Stimulated activated CD8-positive, alpha-beta memory T cell treated with anti-CD3 and anti-CD28 coated beads, Interleukin-7, amount 100 ng/mL, for 1 hour (primary cell): Measurements from ENCODE around the gene LRP11.
A peak's percentile ranks its signal among the peaks of the same experiment; 100 is the strongest.
"Not testable (repeated sequence)": the region's sequence is repeated elsewhere in the genome, so short reads cannot be mapped to it uniquely, and the experiment has no call there.

Experiments used
- DNase-seq, 2 donors: peaks; one replicate each; pipeline ENCODE4 v3.0.0-alpha.2; 2020; ENCODE audit warnings: low read depth in 2 of 2

Gene LRP11

DNA sequence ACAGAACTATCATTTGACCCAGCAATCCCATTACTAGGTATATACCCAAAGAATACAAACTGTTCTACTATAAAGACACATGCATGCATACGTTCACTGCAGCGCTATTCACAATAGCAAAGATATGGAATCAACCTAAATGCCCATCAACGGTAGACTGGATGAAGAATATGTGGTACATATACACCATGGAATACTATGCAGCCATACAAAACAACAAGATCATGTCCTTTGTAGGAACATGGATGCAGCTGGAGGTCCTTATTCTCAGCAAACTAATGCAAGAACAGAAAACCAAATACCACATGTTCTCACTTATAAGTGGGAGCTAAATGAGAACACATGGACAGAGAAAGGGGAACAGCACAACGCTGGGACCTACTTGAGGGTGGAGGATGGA is 15.8 kb downstream of the LRP11 start:
- DNase-seq, result not testable (repeated sequence)

DNA sequence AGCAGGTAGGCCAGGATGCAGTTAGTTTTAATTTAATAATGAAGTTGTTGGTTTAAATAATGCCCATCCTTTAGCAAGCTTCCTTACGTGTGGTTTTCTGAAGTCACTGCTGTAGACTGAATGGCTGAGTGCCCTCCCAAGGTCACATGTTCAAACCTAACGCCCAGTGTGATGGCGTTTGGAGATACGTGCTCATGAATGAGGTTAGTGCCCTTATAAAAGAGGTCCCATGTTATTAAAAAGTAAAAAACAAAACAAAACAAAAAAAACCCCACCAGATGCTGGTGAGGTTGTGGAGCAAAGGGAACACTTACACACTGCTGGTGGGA is 16.3 kb downstream of the LRP11 start:
- no peak for DNase-seq

DNA sequence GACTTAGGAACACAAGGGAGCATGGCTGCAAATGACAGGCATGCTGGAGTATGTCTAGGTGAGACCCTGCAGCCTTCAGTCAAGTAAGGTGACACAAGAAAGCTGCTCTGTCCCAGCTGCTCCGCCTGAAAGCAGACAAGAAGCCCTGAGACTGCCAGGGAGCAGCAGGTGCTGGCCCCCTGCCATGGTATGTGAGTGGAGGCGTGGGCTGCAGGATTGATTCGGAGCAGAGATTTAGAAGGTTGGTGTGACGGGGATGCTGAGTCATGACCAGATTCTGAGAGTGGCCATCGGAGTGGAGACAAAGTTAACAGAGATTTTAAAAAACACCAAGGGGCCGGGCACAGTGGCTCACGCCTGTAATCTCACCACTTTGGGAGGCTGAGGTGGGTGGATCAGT is 17.8 kb downstream of the LRP11 start:
- DNase-seq, result no peak

DNA sequence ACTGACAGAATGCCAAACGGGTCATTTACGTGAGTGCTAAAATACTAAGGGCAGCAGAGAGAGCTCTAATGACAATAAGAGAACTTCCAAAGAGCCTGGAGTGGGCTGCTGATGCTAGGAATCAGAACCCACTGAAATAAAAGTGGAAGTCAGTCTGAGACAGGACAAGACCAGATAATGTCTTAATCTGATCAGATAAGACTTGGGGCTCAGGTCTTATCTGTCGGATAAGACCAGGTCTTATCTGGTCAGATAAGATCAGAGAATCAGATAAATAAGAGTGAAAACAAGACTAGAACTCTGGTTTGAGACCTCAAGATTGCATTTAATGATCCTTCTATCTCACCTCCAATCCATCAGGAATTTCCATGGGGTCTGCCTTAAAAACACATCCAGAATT is 18.6 kb downstream of the LRP11 start:
- no peak for DNase-seq

DNA sequence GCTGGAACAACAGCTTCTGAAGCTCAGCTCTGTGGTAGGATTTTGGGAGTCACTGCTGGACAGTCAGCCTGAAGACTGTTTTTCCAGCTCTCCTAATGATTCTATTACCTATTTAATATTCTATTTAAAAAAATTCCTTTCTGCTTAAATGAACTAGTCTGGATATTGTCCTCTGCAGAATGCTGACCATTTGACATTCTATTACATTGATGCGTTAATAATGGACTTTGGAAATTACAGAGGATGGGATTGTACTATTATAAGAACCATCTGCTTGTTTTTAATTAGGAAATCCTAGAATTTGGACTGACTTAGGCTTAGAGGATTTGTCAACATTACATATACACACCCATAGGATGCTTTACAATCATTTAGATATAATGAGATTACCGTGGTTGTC is 19.7 kb downstream of the LRP11 start:
- DNase-seq, result no peak

DNA sequence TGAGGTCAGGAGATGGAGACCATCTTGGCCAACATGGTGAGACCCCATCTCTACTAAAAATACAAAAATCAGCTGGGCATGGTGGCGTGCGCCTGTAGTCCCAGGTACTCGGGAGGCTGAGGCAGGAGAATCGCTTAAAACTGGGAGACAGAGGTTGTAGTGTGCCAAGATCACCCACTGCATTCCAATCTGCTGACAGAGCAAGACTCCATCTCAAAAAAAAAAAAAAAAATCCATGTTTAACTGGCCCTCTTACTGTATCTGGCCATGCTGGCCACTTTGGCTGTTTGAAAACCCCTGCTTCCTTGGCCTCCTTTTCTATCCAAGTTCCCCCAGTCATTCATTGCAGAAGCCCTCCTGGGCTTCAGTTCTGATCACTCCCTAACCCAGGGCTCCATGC is 20.1 kb downstream of the LRP11 start:
- not testable (repeated sequence) for DNase-seq

DNA sequence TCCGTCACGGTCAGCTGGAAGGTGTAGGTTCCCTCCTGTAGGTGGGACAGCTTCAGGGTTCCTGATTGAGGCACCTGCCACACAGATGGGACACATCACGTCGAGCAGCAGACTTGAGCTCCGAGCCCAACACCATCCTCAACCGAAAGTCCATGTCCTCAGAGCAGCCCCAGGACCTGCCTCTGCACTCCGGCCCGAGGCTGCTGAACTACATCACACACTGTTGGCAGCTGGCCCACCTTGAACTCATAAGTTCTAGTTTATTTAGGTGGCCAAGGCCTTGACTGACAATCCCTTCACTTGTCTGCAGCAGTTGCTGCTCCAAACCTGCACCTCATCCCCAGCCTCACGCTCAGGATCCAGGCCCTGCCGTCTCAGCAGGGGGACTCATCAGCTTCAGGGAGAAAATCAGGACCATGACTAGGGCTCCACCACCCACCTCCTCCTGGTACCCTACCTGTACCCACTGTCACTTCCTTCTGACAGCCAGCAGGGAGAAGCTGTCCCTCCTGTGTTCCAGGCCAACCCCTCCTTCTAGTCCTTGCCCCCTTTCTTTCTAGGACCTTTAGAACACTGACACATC is 21.0 kb downstream of the LRP11 start:
- no peak for DNase-seq

DNA sequence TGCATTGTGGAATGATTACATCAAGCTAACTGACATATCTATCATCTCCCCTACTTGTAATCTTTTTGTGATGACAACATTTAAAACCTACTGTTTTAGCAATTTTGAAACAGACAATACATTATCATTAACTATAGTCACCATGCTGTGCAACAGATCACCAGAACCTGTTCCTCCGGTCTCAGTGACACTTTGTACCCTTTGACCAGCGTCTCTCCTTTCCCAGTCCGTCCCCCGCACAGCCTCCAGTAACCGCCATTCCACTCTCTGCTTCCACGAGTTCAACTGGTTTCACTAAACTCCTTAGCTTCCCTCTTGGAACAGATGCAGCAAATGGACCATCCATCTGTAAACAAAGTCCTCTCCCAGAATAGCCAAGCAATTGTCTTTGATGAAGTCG is 21.8 kb downstream of the LRP11 start:
- DNase-seq, result no peak

DNA sequence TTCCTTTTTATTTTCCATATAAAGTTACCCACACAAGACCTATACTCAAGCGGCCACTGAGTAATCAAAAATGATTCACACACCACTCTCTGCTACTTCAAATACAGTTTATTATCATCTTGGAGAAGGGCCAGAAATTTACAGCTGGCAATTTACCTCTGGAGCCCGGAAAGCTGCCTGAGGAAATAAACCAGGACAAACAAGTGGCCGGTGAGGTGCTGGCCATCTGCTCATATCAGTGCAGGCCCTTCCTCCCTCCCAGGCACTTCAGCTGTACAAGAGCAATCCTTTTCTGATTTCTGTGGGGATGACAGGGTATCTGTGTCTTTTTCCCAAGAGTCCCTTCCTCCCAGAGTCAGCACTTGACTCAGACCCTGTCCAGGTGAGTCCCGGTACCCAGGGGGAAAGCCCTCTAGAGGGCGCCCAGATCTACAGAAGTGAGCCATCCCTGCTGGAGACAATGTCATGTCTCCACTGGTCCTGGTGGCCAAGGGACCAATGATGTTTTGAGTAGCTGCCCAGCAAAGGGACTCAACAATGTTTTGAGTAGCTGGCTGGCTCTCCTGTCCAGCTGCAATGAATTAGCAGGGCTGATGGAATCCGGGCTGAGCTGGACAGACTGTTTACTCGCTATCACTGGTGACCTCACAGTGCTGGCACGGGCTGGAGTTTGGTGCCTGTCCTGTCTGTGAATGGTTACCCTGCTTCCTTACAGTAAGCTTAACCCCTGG is 23.6 kb downstream of the LRP11 start:
- DNase-seq, result no peak

DNA sequence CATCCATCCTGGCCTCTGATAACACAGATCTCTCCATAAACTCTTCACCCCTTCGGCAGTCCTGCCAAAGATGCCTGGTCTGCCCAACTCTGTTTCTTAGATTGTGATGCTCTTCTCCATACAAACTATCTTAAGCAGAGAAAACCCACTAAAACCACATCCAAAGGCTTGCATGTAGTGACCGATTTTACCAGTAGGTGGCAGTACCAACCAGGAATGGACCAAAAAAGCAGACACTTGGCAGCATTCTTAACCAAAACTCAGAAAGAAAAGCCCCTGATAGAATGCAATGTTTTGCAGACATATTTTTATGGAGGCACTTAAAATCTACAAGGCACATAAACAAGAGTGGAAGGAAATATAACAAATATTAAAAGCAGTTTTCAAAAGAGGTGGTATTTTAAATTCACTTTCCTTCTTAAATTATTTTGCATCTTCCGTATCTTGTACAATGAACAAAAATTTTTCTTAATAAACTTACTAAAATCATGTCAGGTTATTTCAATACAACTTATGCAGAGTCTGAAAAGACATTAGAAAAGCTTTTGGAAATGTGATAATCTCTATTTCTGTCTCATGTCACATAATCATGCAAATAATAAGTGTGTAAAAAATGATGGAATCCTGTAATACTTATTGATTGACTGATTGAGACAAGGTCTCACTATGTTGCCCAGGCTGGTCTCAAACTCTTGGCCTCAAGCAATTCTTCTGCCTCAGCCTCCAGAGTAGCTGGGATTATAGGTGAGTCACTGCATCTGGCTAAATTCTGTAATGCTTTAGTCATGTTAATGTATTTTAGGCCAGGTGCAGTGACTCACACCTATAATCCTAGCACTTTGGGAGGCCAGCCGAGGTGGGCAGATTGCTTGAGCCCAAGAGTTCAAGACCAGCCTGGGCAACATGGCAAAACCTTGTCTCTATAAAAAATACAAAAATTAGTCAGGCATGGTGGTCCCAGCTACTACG is 29.4 kb downstream of the LRP11 start:
- DNase-seq, result peak; percentile 32 to 47

DNA sequence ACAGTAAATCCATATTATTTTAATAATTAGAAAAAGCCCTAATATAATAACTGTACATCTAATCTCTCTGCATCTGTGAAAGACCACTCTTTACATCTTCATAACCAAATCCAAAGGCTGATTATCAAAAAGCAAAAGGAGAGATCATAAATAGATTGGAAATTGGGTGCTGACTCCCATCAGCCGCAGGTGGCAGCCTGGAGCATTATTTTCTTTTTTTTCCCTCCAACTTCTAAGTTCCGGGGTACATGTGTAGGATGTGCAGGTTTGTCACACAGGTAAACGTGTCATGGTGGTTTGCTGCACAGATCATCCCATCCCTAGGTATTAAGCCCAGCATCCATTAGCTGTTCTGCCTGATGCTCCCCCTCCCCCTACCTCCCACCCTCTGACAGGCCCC is 30.5 kb downstream of the LRP11 start:
- no peak for DNase-seq

DNA sequence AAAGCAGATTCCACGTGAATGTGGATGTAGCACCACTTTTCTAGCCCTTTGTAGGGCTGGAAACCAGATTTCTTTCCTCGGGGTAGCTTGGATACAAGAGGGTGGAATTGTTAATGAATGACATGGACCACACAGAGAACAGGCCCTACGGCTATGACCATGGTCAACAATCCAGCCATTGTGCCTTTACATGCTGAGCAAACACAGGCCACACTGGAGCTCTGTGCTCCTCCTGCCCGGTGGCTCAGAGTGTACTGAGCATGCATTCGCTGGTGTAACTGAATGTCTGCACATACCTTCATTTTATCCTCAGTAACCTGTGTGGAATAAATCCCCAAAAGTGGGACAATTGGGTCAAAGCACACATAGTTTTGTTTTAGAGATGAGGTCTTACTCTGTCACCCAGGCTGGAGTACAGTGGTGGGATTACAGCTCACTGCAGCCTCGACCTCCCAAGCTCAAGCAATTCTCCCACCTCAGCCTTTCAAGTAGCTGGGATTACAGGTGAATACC is 32.8 kb downstream of the LRP11 start:
- DNase-seq, result no peak

DNA sequence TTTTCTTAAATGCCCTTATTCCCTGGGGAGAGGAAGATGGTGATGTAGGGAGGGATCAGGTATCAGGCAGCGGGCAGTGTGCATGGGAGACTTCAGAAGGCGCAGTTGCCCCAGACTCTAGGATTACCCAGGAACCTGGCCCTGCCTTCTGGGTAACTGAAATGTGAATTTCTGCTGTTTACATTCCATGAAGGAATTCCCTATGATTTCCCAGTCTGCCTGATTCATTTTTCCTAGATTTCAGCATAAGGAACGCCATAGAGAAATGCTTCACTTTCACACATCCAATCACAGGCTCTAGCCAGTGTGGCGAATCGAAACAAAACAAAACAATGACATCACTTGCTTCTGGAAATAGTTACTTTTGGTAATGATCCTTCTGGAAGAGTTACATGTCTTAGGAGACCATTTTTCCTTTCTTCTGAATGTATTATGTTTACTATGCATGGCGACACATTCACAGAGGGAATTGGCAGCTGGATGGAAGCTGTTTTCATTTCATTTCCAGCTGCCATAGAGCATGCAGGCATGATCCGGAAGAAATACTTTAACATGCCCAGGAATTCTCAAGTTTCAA is 33.3 kb downstream of the LRP11 start:
- no peak for DNase-seq

DNA sequence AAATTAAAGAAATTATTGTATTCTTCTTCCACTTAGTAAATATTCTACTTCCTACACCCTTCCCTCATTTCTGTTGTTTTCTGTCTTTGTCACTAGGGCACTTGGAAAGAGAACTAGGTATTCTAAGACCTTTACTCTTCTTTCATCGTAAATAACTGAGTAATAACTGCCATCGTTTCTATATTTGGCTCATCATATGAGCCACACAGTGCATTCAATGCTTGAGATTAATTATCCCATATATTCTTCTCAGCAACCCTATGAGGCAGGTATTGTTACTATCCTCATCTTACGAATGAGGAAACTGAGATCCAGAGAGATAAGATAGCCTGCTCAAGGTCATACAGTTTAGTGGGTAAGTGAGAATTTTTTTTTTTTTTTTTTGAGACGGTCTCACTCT is 38.9 kb downstream of the LRP11 start:
- DNase-seq, result no peak

DNA sequence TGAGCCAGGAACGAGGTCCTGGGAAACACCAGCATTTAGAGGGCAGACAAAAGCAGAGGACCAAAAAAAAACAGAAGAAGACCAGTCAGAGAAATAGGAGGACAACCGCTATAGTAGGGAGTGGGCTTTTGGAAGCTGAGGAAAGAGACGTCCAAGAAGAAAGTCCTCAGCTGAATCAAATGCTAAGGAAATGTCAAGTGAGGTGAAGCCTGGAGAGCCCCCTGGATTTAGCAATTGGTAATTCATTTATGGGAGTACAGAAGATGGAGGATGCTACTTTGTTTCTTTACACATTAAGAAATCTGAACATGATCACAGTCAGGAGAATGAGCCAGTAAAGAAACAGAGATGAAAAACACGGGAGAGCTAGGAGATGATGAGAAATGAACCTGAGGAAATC is 41.1 kb downstream of the LRP11 start:
- DNase-seq, result no peak

DNA sequence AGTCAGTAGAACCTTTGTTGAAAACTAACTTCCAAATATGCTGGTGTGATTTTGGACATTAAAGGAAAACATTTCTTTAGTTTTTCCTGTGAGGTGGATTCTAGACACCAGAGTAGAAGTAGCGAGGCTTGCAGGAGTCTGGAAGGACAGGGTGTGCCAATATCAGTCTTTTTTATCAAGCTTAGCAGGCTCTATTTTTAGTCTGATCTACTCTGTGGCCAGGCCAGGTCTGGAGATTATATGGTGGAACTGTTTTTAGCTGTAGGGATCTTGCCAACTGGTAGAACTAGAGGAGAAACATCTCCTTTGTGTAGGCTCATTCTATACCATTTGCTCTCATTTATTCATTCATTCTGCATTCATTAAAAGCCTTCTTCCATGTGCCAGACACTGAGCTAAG is 42.7 kb downstream of the LRP11 start:
- no peak for DNase-seq

DNA sequence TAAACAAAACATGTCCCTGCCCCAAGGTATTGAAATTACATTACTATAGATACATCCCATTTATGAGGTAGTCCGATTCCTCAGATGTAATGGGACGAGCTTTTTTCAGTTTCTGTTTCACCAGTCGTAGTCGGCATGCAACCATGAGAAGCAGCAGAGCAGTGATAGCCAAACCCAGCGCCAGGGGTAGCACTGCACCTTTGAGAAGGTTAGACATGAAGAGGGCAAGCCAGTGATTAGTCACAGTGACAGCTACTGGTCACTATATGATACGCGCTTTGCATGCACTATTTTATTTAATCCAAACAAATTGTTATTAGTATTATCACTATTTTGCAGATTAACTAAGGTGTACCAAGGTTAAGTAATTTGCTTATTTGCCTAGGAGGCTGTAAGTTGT is 43.7 kb downstream of the LRP11 start:
- DNase-seq, result no peak

DNA sequence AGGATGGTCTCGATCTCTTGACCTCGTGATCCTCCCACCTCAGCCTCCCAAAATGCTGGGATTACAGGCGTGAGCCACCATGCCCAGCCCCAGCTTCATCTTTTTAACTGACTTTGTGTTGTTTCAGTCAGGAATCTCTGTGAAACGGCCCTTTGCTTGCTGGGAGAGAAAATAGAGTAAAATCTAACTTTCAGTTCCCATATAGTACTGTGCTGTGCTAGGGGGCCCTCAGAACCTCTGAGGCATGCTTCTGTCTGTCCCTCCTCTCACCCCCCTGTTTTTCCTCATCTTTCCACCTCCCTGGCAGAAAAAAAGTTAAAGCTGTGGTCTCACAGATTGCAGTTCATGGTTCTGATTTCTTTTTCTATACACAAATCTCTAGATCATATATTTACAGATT is 48.4 kb downstream of the LRP11 start:
- DNase-seq, result no peak

DNA sequence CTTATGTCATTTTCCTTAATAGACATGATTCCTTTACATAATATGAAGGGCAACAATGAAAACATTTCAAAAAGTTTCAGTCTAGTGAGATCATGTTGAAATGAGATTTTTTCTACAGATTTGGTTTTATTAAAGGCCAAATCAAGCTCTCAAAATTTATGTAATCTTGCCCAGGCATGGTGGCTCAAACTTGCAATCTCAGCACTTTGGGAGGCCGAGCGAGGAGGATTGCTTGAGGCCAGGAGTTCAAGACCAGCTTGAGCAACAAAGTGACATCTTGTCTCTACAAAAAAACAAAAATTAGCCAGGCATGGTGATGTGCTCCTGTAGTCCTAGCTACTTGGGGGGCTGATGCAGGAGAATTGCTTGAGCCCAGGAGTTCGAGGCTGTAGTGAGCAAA is 50.8 kb downstream of the LRP11 start:
- no peak for DNase-seq

DNA sequence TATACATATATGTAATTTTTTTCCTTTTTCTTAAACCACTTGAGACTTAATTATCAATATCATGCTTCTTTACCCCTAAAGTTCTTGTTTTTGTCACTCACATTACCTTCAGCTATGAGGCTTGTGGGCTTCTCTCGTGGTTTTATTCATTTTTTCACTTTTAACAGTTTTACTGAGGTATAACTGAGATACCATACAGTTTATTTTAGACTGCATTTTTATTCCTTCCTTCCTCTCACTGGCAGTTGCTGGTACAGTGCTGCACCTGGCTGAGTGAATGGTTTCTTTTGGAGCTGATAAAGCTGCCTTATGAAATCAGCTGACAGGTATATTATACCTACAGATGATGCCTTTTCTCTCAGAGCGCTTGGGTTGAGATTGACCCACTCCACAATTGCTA is 54.4 kb downstream of the LRP11 start:
- no peak for DNase-seq

DNA sequence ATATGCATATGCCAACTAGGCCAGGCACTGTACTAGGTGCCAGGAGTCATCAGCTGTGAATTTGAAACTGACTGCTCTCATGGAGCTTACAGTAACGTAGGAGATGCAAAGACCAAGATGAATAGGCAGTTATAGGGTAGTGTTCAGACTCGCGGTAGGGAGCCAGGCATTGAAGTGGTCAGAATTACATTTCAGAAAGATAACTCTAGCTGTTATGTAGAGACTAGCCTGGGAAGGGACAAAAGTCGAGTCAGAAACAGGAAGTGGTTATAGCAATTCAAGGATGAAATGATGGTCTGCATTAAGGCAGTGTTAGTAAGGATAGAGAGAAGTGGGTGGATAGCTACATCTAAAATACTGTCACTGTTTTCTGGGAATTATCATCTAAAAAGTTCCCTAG is 58.0 kb downstream of the LRP11 start:
- no peak for DNase-seq

DNA sequence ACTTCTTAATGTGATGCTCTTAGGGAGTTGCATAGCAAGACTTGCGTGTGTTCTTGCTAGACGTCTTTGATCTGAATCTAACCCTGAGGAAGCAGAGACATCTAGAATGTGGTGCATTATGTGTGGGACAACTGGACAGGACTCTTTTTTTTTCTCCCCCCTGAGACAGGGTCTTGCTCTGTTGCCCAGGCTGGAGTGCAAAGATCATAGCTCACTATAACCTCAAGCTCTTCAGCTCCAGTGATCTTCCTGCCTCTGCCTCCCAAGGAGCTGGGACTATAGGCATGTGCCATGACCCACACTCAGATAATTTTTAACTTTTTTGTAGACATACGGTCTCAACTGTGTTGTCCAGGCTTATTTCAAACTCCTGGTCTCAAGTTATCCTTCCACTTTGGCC is 80.6 kb downstream of the LRP11 start:
- no peak for DNase-seq
